Measurements from ENCODE around the gene DGKE.

The DGKE gene

GRCh38 chr17:56820207-56820606 is 13.7 kb upstream of the DGKE start:
- no peak overlapping the region for H3K4me3 ChIP-seq
- no peak for TF ChIP-seq CTCF (IDR thresholded peaks at IDR 0.05)
- H3K27ac ChIP-seq, result no peak overlapping the region
- no peak for DNase-seq (ENCODE audit: low spot score)

DNA sequence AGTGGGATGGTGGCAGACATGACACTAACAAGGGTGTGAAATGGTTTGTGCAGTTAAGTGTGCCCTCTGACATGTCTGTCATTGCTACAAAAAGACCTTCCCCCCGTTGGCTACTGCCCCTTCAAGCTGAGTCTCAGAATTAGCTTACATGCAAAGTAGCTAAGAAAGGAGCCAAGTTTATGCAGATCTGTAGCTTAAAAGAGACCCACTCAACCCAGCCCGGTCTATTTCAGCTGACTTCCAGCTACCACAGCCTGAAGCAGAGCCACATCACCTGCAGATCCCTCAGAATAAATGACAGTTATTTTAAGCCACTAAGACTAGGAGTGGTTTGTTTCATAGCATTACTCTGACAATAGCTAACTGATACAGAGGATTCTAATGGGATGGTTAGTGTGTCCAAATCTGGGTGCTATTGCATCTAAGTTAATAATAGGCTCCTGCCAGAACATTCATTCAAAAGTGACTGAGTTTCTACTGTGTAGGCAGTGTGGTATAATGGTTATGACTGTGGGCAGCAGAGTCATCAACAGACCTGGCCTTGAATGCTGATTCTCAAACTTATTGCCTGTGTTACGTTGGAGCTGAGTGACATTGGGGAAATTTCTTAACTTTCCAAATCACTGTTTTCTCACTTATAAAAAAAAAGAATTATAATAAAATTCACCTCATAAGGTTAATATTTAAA is 12.0 kb upstream of the DGKE start:
- Histone ChIP-seq H3K4me3 (no peak overlapping the region), H3K27ac (no peak overlapping the region)
- DNase-seq (ENCODE audit: low spot score), result no peak
- no peak for TF ChIP-seq CTCF (IDR thresholded peaks at IDR 0.05)

DNA sequence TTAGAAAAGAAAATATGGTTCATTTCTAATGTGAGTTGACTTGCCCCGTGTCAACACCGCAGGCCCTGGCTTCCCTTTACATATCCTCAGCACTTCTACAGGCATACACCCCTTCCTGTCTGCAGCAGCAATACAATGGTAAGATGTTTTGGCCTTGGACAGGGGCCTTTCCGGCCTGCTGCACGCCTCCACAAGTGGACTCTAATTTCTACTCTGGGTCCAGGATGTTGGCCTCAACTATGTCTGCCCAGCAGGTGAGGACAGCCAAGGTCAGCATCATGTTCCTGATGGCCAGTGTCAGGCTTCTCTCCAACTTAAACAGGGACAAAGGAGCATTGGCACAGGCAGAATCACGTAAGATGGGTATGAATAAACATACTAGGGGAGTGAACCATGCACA is 11.2 kb upstream of the DGKE start:
- Histone ChIP-seq H3K27ac (no peak overlapping the region), H3K4me3 (no peak overlapping the region)
- no peak for TF ChIP-seq CTCF (IDR thresholded peaks at IDR 0.05)
- DNase-seq (ENCODE audit: low spot score), result no peak

DNA sequence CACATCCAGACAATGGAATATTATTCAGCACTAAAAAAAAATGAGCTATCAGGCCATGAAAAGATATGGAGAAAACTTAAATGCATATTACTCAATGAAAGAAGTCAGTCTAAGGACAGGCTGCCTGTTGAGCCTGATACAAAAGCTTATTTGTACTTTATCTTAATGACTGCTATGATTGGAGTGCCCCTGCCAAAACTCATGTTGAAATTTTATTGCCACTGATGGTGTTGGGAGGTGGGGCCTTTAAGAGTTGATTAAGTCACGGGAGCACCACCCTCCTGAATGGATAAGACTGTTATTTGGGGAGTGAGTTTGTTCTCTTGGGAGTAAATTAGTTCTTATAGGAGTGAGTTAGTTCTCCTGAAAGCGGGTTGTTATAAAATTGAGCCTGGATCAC is 10.1 kb upstream of the DGKE start:
- no peak for TF ChIP-seq CTCF (IDR thresholded peaks at IDR 0.05)
- H3K27ac ChIP-seq, result no peak overlapping the region
- H3K4me3 ChIP-seq, result no peak overlapping the region
- DNase-seq (ENCODE audit: low spot score), result no peak

DNA sequence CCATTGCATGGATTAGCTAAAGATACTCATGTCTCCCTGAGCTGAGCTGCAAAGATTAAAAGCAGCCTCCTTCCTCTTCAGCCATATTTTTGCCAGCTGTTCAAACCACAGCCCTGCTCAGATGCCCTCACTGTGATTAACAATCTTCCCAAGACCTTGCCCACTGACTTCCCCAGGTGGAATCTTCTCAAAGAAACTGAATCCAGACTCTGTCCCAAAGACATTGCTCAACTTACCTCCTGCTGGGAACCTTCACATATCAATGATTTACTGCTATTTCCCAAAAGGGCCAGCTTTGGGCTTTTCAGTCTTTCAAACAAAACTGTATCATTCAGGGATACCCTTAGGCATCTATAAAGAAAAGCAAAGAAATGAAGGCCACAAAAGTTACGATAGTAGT is 9.4 kb upstream of the DGKE start:
- H3K4me3 ChIP-seq, result no peak overlapping the region
- H3K27ac ChIP-seq, result no peak overlapping the region
- TF ChIP-seq CTCF (IDR thresholded peaks at IDR 0.05), result no peak
- DNase-seq (ENCODE audit: low spot score), result no peak

- Histone ChIP-seq H3K27ac (no peak overlapping the region), H3K4me3 (no peak overlapping the region)
- DNase-seq (ENCODE audit: low spot score), result no peak
- no peak for TF ChIP-seq CTCF (IDR thresholded peaks at IDR 0.05)
Measured at GRCh38 chr17:56826611-56827414, 7.1 kb upstream of the DGKE start.
